WERI-Rb-1 (cell line): Measurements from ENCODE around the gene AP3B1.
A peak's percentile ranks its signal among the peaks of the same experiment; 100 is the strongest.

Experiments
- DNase-seq: peaks from one replicate; pipeline ENCODE4 v3.0.0-alpha.2; 2020
- H3K27ac ChIP-seq: fragments of 250-450 bp; sonication (Bioruptor Pico); 2 replicates; pipeline ENCODE4 v1.5.1; 2020; ENCODE audit warnings: mild to moderate bottlenecking, moderate library complexity
- H3K27me3 ChIP-seq: fragments of 250-450 bp; sonication (Bioruptor Pico); 2 replicates; pipeline ENCODE4 v1.5.1; 2021; ENCODE audit warnings: mild to moderate bottlenecking, low read depth, moderate library complexity; ENCODE audit not compliant: insufficient read depth, severe bottlenecking
- H3K36me3 ChIP-seq: fragments of 250-450 bp; sonication (Bioruptor Pico); 2 replicates; pipeline ENCODE4 v1.5.1; 2020; ENCODE audit warnings: mild to moderate bottlenecking, moderate library complexity
- H3K4me3 ChIP-seq: 2 replicates; pipeline ENCODE4 v1.5.1; 2011; ENCODE audit warnings: low read depth, mild to moderate bottlenecking, control low read depth, low read length
- H3K9me3 ChIP-seq: fragments of 250-450 bp; sonication (Bioruptor Pico); 2 replicates; pipeline ENCODE4 v1.5.1; 2021; ENCODE audit warnings: mild to moderate bottlenecking, moderate library complexity; ENCODE audit not compliant: severe bottlenecking
- TF ChIP-seq, protein P1 (sequence below): IDR thresholded peaks from 2 replicates; pipeline ENCODE4 v1.5.1; 2011; ENCODE audit warnings: low read depth, mild to moderate bottlenecking, control low read depth, inconsistent platforms, low read length

The AP3B1 gene

GRCh38 chr5:78006449-78006848 lies 288.0 kb downstream of the AP3B1 start:
- H3K9me3 ChIP-seq: no peaks in the 10 kb centered on the region
- TF ChIP-seq, protein P1, sequence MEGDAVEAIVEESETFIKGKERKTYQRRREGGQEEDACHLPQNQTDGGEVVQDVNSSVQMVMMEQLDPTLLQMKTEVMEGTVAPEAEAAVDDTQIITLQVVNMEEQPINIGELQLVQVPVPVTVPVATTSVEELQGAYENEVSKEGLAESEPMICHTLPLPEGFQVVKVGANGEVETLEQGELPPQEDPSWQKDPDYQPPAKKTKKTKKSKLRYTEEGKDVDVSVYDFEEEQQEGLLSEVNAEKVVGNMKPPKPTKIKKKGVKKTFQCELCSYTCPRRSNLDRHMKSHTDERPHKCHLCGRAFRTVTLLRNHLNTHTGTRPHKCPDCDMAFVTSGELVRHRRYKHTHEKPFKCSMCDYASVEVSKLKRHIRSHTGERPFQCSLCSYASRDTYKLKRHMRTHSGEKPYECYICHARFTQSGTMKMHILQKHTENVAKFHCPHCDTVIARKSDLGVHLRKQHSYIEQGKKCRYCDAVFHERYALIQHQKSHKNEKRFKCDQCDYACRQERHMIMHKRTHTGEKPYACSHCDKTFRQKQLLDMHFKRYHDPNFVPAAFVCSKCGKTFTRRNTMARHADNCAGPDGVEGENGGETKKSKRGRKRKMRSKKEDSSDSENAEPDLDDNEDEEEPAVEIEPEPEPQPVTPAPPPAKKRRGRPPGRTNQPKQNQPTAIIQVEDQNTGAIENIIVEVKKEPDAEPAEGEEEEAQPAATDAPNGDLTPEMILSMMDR: no peak
- DNase-seq: no peak
- H3K4me3 ChIP-seq: no peak overlapping the region
- no peak overlapping the region for H3K27ac ChIP-seq
- H3K36me3 ChIP-seq: no peaks in the 10 kb centered on the region
- H3K27me3 ChIP-seq: no peaks in the 10 kb centered on the region

GRCh38 chr5:78005021-78005785 lies 289.3 kb downstream of the AP3B1 start:
- Histone ChIP-seq H3K36me3 (no peaks in the 10 kb centered on the region), H3K9me3 (no peaks in the 10 kb centered on the region), H3K27me3 (no peaks in the 10 kb centered on the region), H3K27ac (peak overlapping the region; percentile 27), H3K4me3 (no peak overlapping the region)
- DNase-seq: no peak
- TF ChIP-seq, protein P1: no peak

DNA sequence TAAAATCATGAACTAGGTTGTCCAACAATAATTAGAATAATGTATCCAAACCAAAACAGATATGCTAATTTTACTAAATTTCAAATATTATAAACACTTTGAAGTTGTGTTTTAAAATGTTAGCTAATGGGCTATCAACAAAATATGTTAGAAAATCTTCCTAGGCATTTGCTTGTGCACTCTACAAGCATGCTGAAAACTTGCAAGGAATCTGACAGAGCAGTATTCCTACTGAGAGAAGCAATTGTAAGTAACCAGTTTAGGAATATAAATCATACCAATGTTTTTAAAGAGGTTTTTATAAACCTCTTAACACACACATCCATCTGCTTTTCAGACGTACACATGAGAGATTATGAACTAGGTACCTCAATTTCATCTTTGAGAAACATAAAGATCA lies 289.9 kb downstream of the AP3B1 start:
- Histone ChIP-seq H3K36me3 (no peaks in the 10 kb centered on the region), H3K27me3 (no peaks in the 10 kb centered on the region), H3K4me3 (no peak overlapping the region), H3K27ac (no peak overlapping the region), H3K9me3 (no peaks in the 10 kb centered on the region)
- TF ChIP-seq, protein P1: no peak
- DNase-seq: no peak

GRCh38 chr5:78003919-78004318 lies 290.6 kb downstream of the AP3B1 start:
- peak overlapping the region; percentile 54 for H3K27ac ChIP-seq
- TF ChIP-seq, protein P1: no peak
- peak; percentile 52 for DNase-seq

DNA sequence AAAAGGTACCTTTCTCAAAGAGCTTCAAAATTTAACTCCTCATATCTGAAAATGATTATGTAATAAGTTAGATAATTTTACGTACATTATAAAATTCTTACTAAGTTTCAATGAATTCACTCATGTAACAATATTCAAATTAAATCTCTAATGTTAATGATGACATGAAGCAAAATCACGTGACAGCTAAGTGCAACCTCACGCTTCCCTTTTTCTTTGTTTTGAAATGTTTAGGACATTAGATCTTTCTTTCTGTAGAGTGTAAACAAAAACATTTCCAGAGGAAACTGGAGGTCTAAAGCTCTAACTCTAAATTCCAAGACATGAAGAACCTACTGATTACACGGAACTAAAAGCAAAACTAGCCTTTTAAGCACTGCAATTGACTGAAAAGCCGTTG lies 291.0 kb downstream of the AP3B1 start:
- no peaks in the 10 kb centered on the region for H3K27me3 ChIP-seq
- TF ChIP-seq, protein P1: no peak
- no peak for DNase-seq
- no peak overlapping the region for H3K4me3 ChIP-seq
- H3K9me3 ChIP-seq: no peaks in the 10 kb centered on the region
- H3K27ac ChIP-seq: peak overlapping the region; percentile 44
- H3K36me3 ChIP-seq: no peaks in the 10 kb centered on the region

More at GRCh38 chr5:78003919-78004318, 290.6 kb downstream of the AP3B1 start:
- H3K36me3 ChIP-seq: no peaks in the 10 kb centered on the region
- H3K27me3 ChIP-seq: no peaks in the 10 kb centered on the region
- no peak overlapping the region for H3K4me3 ChIP-seq
- no peaks in the 10 kb centered on the region for H3K9me3 ChIP-seq

- Histone ChIP-seq H3K4me3 (no peak overlapping the region), H3K36me3 (no peaks in the 10 kb centered on the region), H3K27ac (no peak overlapping the region), H3K27me3 (no peaks in the 10 kb centered on the region), H3K9me3 (no peaks in the 10 kb centered on the region)
- TF ChIP-seq, protein P1: no peak
- no peak for DNase-seq
Observed at GRCh38 chr5:78002690-78003089, 291.8 kb downstream of the AP3B1 start.
